ENCODE data around the gene SVOP.

Gene SVOP

DNA sequence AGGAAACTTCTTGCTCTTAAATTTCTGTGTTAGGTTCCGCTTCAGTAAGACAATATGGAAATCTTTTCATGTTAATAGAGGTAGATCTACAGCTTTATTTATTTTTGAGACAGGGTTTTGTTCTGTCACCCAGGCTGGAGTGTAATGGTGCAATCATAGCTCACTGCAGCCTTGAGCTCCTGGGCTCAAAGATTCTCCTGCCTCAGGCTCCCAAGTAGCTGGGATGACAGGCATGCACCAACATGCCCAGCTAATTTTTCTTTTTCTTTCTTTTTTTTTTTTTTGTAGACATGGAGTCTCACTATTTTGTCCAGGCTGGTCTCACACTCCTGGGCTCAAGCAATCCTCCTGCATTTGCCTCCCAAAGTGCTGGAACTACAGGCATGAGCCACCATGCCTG is 70.9 kb downstream of the SVOP start:
- Histone ChIP-seq H3K27ac (ENCODE audit: low read length) (no peak overlapping the region), H4K20me1 (ENCODE audit: insufficient read depth, low read length) (no peaks in the 10 kb centered on the region), H3K4me1 (ENCODE audit: low read length) (peaks cover 3% of the 10 kb centered on the region; the same call in 1 of the 2 replicates), H3K9me3 (ENCODE audit: insufficient read depth, low read length) (peaks cover 6% of the 10 kb centered on the region; the same call in 1 of the 2 replicates), H2AFZ (ENCODE audit: low read depth, low read length) (no peak overlapping the region), H3K4me2 (ENCODE audit: low read length) (no peak overlapping the region), H3K27me3 (ENCODE audit: low read depth, low read length) (peaks cover 63% of the 10 kb centered on the region), H3K4me3 (ENCODE audit: low read length) (no peak overlapping the region), H3K9ac (ENCODE audit: low read length) (no peak overlapping the region), H3K36me3 (replicated peaks; ENCODE audit: low read depth, low read length) (no peaks in the 10 kb centered on the region), H3K79me2 (ENCODE audit: low read length) (no peaks in the 10 kb centered on the region)
- TF ChIP-seq, protein P1, sequence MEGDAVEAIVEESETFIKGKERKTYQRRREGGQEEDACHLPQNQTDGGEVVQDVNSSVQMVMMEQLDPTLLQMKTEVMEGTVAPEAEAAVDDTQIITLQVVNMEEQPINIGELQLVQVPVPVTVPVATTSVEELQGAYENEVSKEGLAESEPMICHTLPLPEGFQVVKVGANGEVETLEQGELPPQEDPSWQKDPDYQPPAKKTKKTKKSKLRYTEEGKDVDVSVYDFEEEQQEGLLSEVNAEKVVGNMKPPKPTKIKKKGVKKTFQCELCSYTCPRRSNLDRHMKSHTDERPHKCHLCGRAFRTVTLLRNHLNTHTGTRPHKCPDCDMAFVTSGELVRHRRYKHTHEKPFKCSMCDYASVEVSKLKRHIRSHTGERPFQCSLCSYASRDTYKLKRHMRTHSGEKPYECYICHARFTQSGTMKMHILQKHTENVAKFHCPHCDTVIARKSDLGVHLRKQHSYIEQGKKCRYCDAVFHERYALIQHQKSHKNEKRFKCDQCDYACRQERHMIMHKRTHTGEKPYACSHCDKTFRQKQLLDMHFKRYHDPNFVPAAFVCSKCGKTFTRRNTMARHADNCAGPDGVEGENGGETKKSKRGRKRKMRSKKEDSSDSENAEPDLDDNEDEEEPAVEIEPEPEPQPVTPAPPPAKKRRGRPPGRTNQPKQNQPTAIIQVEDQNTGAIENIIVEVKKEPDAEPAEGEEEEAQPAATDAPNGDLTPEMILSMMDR (IDR thresholded peaks at IDR 0.05; ENCODE audit: low read depth, low read length): no peak
- TF ChIP-seq EZH2phosphoT487 (IDR thresholded peaks at IDR 0.05; ENCODE audit: low read depth): no peak

GRCh38 chr12:108948367-108948766 is 72.5 kb downstream of the SVOP start:
- Histone ChIP-seq H4K20me1 (ENCODE audit: insufficient read depth, low read length) (no peaks in the 10 kb centered on the region), H3K36me3 (replicated peaks; ENCODE audit: low read depth, low read length) (no peaks in the 10 kb centered on the region), H3K9ac (ENCODE audit: low read length) (no peak overlapping the region), H2AFZ (ENCODE audit: low read depth, low read length) (no peak overlapping the region), H3K79me2 (ENCODE audit: low read length) (no peaks in the 10 kb centered on the region), H3K4me3 (ENCODE audit: low read length) (no peak overlapping the region), H3K27ac (ENCODE audit: low read length) (no peak overlapping the region), H3K27me3 (ENCODE audit: low read depth, low read length) (peaks cover 59% of the 10 kb centered on the region), H3K4me1 (ENCODE audit: low read length) (peaks cover 3% of the 10 kb centered on the region; the same call in 1 of the 2 replicates), H3K9me3 (ENCODE audit: insufficient read depth, low read length) (peaks cover 6% of the 10 kb centered on the region; the same call in 1 of the 2 replicates), H3K4me2 (ENCODE audit: low read length) (no peak overlapping the region)
- TF ChIP-seq EZH2phosphoT487 (IDR thresholded peaks at IDR 0.05; ENCODE audit: low read depth): no peak
- TF ChIP-seq, protein P1 (IDR thresholded peaks at IDR 0.05; ENCODE audit: low read depth, low read length): no peak

- Histone ChIP-seq H4K20me1 (ENCODE audit: insufficient read depth, low read length) (no peaks in the 10 kb centered on the region), H3K4me1 (ENCODE audit: low read length) (peaks cover 3% of the 10 kb centered on the region; the same call in 1 of the 2 replicates), H3K27me3 (ENCODE audit: low read depth, low read length) (peaks cover 61% of the 10 kb centered on the region), H3K79me2 (ENCODE audit: low read length) (no peaks in the 10 kb centered on the region), H3K4me3 (ENCODE audit: low read length) (no peak overlapping the region), H3K9me3 (ENCODE audit: insufficient read depth, low read length) (peaks cover 6% of the 10 kb centered on the region; the same call in 1 of the 2 replicates), H3K36me3 (replicated peaks; ENCODE audit: low read depth, low read length) (no peaks in the 10 kb centered on the region), H2AFZ (ENCODE audit: low read depth, low read length) (no peak overlapping the region), H3K27ac (ENCODE audit: low read length) (no peak overlapping the region), H3K4me2 (ENCODE audit: low read length) (no peak overlapping the region), H3K9ac (ENCODE audit: low read length) (no peak overlapping the region)
- no peak for TF ChIP-seq EZH2phosphoT487 (IDR thresholded peaks at IDR 0.05; ENCODE audit: low read depth)
- TF ChIP-seq, protein P1 (IDR thresholded peaks at IDR 0.05; ENCODE audit: low read depth, low read length): no peak
Measured at GRCh38 chr12:108947097-108947496, 73.8 kb downstream of the SVOP start.

DNA sequence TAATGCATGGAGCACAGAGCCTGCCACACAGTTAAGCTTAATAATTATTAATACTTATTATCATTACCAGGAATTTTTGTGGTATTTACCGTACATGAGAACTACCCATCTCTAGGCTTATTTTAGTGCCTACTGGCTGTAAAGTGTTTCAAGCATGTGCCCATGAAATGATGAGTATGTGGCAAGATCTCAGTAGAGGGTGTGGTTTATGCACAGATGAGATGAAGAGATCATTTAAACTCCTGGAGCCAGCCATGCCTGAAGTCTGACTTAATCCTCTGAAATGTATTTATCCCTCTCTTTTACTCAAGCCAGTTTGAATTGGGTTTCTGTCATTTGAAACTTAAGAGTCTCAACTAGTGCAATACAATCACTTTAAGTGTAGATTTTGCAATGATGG is 80.7 kb downstream of the SVOP start:
- Histone ChIP-seq H3K4me3 (ENCODE audit: low read length) (no peak overlapping the region), H3K79me2 (ENCODE audit: low read length) (no peaks in the 10 kb centered on the region), H3K9ac (ENCODE audit: low read length) (no peak overlapping the region), H3K27ac (ENCODE audit: low read length) (no peak overlapping the region), H3K4me2 (ENCODE audit: low read length) (no peak overlapping the region), H4K20me1 (ENCODE audit: insufficient read depth, low read length) (peaks cover 32% of the 10 kb centered on the region), H3K36me3 (replicated peaks; ENCODE audit: low read depth, low read length) (no peaks in the 10 kb centered on the region), H3K4me1 (ENCODE audit: low read length) (peaks cover 9% of the 10 kb centered on the region), H3K27me3 (ENCODE audit: low read depth, low read length) (peaks cover 81% of the 10 kb centered on the region), H2AFZ (ENCODE audit: low read depth, low read length) (no peak overlapping the region), H3K9me3 (ENCODE audit: insufficient read depth, low read length) (no peaks in the 10 kb centered on the region)
- TF ChIP-seq EZH2phosphoT487 (IDR thresholded peaks at IDR 0.05; ENCODE audit: low read depth): no peak
- TF ChIP-seq, protein P1 (IDR thresholded peaks at IDR 0.05; ENCODE audit: low read depth, low read length): no peak
